AML-193 (cell line): ENCODE measurements around the gene CCDC184.
A peak's percentile ranks its signal among the peaks of the same experiment; 100 is the strongest.
"Not testable (repeated sequence)": the region's sequence is repeated elsewhere in the genome, so short reads cannot be mapped to it uniquely, and the experiment has no call there.

Source experiments
- DNase-seq, 2 experiments: peaks; one replicate each; lab custom pipeline; 2025; lab: John Stamatoyannopoulos, UW

The CCDC184 gene

DNA sequence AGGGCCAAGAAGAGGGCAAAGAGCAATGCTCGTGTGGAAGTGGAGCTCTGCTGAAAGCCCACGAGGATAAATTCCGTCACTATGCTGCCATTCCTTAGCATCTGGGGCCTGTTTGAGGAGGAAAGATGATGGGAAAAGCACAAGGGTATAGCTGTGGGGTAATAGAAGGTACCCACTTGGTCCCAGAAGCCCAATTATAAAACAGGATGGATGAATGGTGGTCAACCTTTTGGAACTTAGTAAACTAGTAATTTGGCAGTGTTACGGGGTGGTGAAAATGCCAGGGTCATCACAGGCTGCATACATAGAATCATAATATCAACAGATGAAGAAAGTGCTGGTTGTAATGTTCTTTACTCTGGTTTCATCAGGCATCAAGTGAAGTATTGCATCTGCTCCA, 19.7 kb downstream of the CCDC184 start, which contains the start of gene OR10AD1:
TSS of gene OR10AD1 (minus strand) at position 101 of the 400 bp plus-strand sequence. CDS start at position 101, 0 bp downstream.
- DNase-seq, result no peak

DNA sequence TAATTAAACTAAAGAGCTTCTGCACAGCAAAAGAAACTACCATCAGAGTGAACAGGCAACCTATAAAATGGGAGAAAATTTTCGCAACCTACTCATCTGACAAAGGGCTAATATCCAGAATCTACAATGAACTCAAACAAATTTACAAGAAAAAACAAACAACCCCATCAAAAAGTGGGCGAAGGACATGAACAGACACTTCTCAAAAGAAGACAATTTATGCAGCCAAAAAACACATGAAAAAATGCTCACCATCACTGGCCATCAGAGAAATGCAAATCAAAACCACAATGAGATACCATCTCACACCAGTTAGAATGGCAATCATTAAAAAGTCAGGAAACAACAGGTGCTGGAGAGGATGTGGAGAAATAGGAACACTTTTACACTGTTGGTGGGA, 26.1 kb downstream of the CCDC184 start:
- not testable (repeated sequence) for DNase-seq

GRCh38 chr12:48216785-48217184, 33.3 kb downstream of the CCDC184 start:
- peak; percentile 59 to 61 for DNase-seq

GRCh38 chr12:48219631-48220030, 36.2 kb downstream of the CCDC184 start:
- no peak for DNase-seq

DNA sequence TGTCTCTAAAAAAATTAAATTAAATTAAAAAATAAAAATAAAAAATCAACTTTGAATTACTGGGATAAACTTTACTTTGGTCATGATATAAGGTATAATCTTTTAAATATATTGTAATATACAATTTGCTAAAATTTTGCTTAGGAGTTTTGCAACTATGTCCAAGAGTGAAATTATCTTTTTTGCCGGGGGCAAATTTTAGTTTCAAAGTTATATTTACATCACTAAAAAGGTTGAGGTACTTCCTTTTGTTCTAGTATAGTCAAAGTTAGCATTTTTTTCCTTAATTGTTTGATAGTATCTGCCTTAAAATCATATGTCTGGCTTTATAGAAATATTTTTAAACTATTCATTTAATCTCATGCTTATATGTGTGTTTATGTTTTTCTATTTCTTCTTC, 37.3 kb downstream of the CCDC184 start:
- DNase-seq, result no peak

GRCh38 chr12:48221645-48222044, 38.2 kb downstream of the CCDC184 start:
- no peak for DNase-seq

DNA sequence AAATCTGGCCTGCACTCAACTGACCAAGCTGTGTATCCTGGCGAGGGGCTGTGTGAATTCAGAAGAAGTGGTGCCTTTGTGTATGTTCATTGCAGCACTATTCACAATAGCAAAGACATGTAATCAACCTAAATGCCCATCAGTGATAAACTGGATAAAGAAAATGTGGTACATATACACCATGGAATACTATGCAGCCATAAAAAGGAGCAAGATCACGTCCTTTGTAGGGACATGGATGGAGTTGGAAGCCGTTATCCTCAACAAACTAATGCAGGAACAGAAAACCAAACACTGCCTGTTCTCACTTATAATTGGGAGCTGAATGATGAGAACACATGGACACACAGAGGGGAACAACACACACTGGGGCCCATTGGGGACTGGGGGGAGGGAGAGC, 41.1 kb downstream of the CCDC184 start:
- not testable (repeated sequence) for DNase-seq

DNA sequence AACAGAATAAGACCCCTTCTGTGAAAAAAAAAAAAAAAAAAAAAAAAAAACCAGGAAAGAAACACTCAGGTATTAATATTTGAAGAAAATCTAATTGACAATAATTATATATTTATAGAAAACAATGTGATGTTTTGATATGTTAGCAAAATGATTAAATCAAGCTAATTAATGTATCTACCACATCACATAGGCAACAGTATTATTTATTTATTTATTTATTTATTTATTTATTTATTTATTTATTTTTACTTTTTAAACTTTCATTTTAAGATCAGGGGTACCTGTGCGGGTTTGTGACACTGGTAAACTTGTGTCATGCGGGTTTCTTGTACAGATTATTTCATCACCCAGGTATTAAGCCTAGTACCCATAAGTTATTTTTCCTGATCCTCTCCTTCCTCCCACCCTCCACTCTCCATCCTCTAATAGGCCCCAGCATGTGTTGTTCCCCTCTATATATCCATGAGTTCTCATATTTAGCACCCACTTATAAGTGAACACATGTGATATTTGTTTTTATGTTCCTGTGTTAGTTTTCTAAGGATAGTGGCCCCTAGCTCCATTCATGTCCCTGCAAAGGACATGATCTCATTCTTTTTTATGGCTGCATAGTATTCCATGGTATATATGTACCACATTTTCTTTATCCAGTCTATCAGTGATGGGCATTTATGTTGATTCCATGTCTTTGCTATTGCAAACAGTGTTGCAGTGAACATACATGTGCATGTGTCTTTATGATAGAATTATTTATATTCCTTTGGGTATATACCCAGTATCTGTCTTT, 47.9 kb downstream of the CCDC184 start:
- not testable (repeated sequence) for DNase-seq
